WTC11 (cell line): Measurements from ENCODE around the gene YBEY. TPM values are rescaled to one million over a fixed set of nuclear protein-coding genes. Genes with fewer than 3 reads are reported as not detected.

Source experiments
- ARID4B ChIP-seq: sonication (generic); formaldehyde crosslinking; IDR thresholded peaks from 2 replicates; pipeline ENCODE4 v1.8.0; 2023; ENCODE audit warnings: missing genetic modification reagents, mild to moderate bottlenecking, borderline replicate concordance
- ATF1 ChIP-seq: sonication (generic); formaldehyde crosslinking; IDR thresholded peaks from 2 replicates; pipeline ENCODE4 v1.8.1; 2023; ENCODE audit warnings: mild to moderate bottlenecking, moderate library complexity, missing genetic modification reagents
- CREM ChIP-seq: sonication (generic); formaldehyde crosslinking; IDR thresholded peaks from 2 replicates; pipeline ENCODE4 v1.8.1; 2022; ENCODE audit warnings: mild to moderate bottlenecking, missing genetic modification reagents, moderate library complexity
- E2F1 ChIP-seq: sonication (generic); formaldehyde crosslinking; IDR thresholded peaks from 2 replicates; pipeline ENCODE4 v1.8.0; 2022; ENCODE audit warnings: mild to moderate bottlenecking, missing genetic modification reagents
- ELF4 ChIP-seq: sonication (generic); formaldehyde crosslinking; IDR thresholded peaks from 2 replicates; pipeline ENCODE4 v1.8.1; 2022; ENCODE audit warnings: low read depth, mild to moderate bottlenecking, moderate library complexity, missing genetic modification reagents
- ETV6 ChIP-seq: sonication (generic); formaldehyde crosslinking; IDR thresholded peaks from 2 replicates; pipeline ENCODE4 v1.8.1; 2022; ENCODE audit warnings: mild to moderate bottlenecking, missing genetic modification reagents
- FOXJ3 ChIP-seq: sonication (generic); formaldehyde crosslinking; IDR thresholded peaks from 2 replicates; pipeline ENCODE4 v1.9.0; 2021; ENCODE audit warnings: missing genetic modification reagents, mild to moderate bottlenecking, borderline replicate concordance
- GABPB1 ChIP-seq: sonication (generic); formaldehyde crosslinking; IDR thresholded peaks from 2 replicates; pipeline ENCODE4 v1.8.1; 2023; ENCODE audit warnings: mild to moderate bottlenecking, missing genetic modification reagents
- GRHL2 ChIP-seq: fragments of 250-450 bp; sonication (Bioruptor Pico); IDR thresholded peaks from 2 replicates; pipeline ENCODE4 v1.8.0; 2022; ENCODE audit warnings: mild to moderate bottlenecking, moderate library complexity; ENCODE audit not compliant: insufficient replicate concordance, severe bottlenecking
- GTF2I ChIP-seq: fragments of 250-450 bp; sonication (Bioruptor Pico); conservative IDR thresholded peaks from 2 replicates; pipeline ENCODE4 v1.4.0; 2021; ENCODE audit warnings: mild to moderate bottlenecking
- KAT7 ChIP-seq: sonication (generic); formaldehyde crosslinking; IDR thresholded peaks from 2 replicates; pipeline ENCODE4 v1.8.1; 2023; ENCODE audit warnings: missing genetic modification reagents, mild to moderate bottlenecking, borderline replicate concordance
- MAX ChIP-seq: sonication (generic); formaldehyde crosslinking; IDR thresholded peaks from 2 replicates; pipeline ENCODE4 v1.8.0; 2022; ENCODE audit warnings: mild to moderate bottlenecking, missing genetic modification reagents
- MYBL2 ChIP-seq: sonication (generic); formaldehyde crosslinking; IDR thresholded peaks from 2 replicates; pipeline ENCODE4 v1.8.1; 2023; ENCODE audit warnings: mild to moderate bottlenecking, moderate library complexity, missing genetic modification reagents
- NFATC4 ChIP-seq: fragments of 250-450 bp; sonication (Bioruptor Pico); IDR thresholded peaks from 2 replicates; pipeline ENCODE4 v1.9.0; 2021; ENCODE audit warnings: mild to moderate bottlenecking
- NFE2L1 ChIP-seq: sonication (generic); formaldehyde crosslinking; IDR thresholded peaks from 2 replicates; pipeline ENCODE4 v1.8.1; 2023; ENCODE audit warnings: missing genetic modification reagents
- NR1H2 ChIP-seq: sonication (generic); formaldehyde crosslinking; IDR thresholded peaks from 2 replicates; pipeline ENCODE4 v1.9.0; 2021; ENCODE audit warnings: mild to moderate bottlenecking, moderate library complexity, missing genetic modification reagents
- SMAD4 ChIP-seq: sonication (generic); formaldehyde crosslinking; IDR thresholded peaks from 2 replicates; pipeline ENCODE4 v1.8.0; 2022; ENCODE audit warnings: mild to moderate bottlenecking, missing genetic modification reagents
- ZNF121 ChIP-seq: sonication (generic); formaldehyde crosslinking; IDR thresholded peaks from 2 replicates; pipeline ENCODE4 v1.8.0; 2023; ENCODE audit warnings: missing genetic modification reagents
- ZNF219 ChIP-seq: sonication (generic); formaldehyde crosslinking; IDR thresholded peaks from 2 replicates; pipeline ENCODE4 v1.8.0; 2023; ENCODE audit warnings: missing genetic modification reagents, mild to moderate bottlenecking, borderline replicate concordance
- ZNF232 ChIP-seq: sonication (generic); formaldehyde crosslinking; IDR thresholded peaks from 2 replicates; pipeline ENCODE4 v1.8.0; 2022; ENCODE audit warnings: mild to moderate bottlenecking, missing genetic modification reagents
- ZNF263 ChIP-seq: sonication (generic); formaldehyde crosslinking; IDR thresholded peaks from 2 replicates; pipeline ENCODE4 v1.8.1; 2022; ENCODE audit warnings: low read depth, mild to moderate bottlenecking, moderate library complexity, missing genetic modification reagents
- ZNF423 ChIP-seq: fragments of 250-450 bp; sonication (Bioruptor Pico); IDR thresholded peaks from 2 replicates; pipeline ENCODE4 v2.1.2; 2022; ENCODE audit warnings: mild to moderate bottlenecking, moderate library complexity
- ZNF671 ChIP-seq: fragments of 250-450 bp; sonication (Bioruptor Pico); IDR thresholded peaks from 2 replicates; pipeline ENCODE4 v1.8.0; 2021; ENCODE audit warnings: mild to moderate bottlenecking
- total RNA-seq: library from RNA; stranded (reverse); gene quantifications from 3 replicates; pipeline ENCODE4 v1.2.3, GENCODE V29; 2021
- TF ChIP-seq, protein P1 (sequence below): sonication (generic); formaldehyde crosslinking; IDR thresholded peaks from 2 replicates; pipeline ENCODE4 v1.8.1; 2022; ENCODE audit warnings: low read depth, mild to moderate bottlenecking, moderate library complexity, missing genetic modification reagents, borderline replicate concordance
- TF ChIP-seq, protein P2 (sequence below): sonication (generic); formaldehyde crosslinking; IDR thresholded peaks from 2 replicates; pipeline ENCODE4 v1.8.0; 2022; ENCODE audit warnings: mild to moderate bottlenecking, missing genetic modification reagents
- TF ChIP-seq, protein P3 (sequence below): fragments of 250-450 bp; sonication (Bioruptor Pico); IDR thresholded peaks from 2 replicates; pipeline ENCODE4 v2.1.2; 2022; ENCODE audit warnings: mild to moderate bottlenecking, moderate library complexity
- TF ChIP-seq, protein P4 (sequence below): sonication (generic); formaldehyde crosslinking; IDR thresholded peaks from 2 replicates; pipeline ENCODE4 v1.8.0; 2023; ENCODE audit warnings: missing genetic modification reagents

The YBEY gene
- total RNA-seq, 1 experiment from 2014 or later = 27.4 TPM

DNA sequence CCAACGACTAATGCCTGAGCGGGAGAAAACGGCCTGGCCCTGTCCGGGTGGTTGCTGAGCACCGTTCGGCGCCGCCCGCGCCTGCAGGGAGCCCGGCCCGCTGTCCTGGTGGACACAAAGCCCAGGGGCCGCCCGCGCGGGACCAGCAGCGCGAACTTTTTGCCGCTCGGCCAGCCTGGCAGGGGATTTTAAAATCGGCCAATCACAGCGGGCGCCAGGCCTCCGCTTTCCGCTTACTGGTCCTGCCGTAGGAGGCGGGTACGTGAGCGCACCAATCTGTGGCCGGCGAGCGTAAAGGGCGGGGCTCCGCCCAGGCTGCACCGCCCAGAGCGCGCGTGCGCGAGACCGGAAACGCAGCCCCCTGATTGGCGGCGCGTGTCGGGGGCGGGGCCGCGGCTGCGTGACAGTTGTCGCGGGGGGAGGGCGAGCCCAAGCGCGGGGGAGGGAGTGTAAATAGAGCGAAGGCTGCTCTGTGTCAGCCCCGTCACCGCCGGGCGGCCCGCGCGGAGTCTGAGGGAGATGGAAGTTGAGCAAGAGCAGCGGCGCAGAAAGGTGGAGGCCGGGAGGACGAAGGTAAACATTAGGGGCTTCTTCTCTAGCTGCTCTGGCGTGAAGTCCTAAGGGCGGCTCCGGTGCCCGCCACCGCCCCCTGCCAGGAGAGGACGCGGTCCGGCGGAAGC lies 37.7 kb downstream of the YBEY start, which contains the start of the genes C21orf58 and PCNT (continued):
- TF ChIP-seq ARID4B (CRISPR knock-in tag) (peak; percentile 81; the same call in 1 of the 2 replicates), ZNF121 (CRISPR knock-in tag) (no peak), GRHL2 (CRISPR knock-in tag) (no peak), GTF2I (CRISPR knock-in tag) (no peak), CREM (CRISPR knock-in tag) (no peak), ZNF263 (CRISPR knock-in tag) (no peak), MYBL2 (peak; percentile 99), GABPB1 (CRISPR knock-in tag) (peak; percentile 83), KAT7 (no peak; the same call in 1 of the 2 replicates), ZNF232 (CRISPR knock-in tag) (0 out of 2 replicates have a peak, but pooled peaks have one; percentile 27), E2F1 (CRISPR knock-in tag) (peak; percentile 86), FOXJ3 (no peak), MAX (CRISPR knock-in tag) (peak; percentile 83), ATF1 (CRISPR knock-in tag) (no peak), SMAD4 (CRISPR knock-in tag) (no peak), ELF4 (no peak; the same call in 1 of the 2 replicates), ZNF219 (no peak; the same call in 1 of the 2 replicates), ZNF671 (CRISPR knock-in tag) (no peak), ZNF423 (CRISPR knock-in tag) (no peak), NR1H2 (CRISPR knock-in tag) (no peak), ETV6 (CRISPR knock-in tag) (no peak), NFATC4 (CRISPR knock-in tag) (no peak), NFE2L1 (CRISPR knock-in tag) (peak; percentile 34; the same call in 1 of the 2 replicates)
- TF ChIP-seq, protein P1, sequence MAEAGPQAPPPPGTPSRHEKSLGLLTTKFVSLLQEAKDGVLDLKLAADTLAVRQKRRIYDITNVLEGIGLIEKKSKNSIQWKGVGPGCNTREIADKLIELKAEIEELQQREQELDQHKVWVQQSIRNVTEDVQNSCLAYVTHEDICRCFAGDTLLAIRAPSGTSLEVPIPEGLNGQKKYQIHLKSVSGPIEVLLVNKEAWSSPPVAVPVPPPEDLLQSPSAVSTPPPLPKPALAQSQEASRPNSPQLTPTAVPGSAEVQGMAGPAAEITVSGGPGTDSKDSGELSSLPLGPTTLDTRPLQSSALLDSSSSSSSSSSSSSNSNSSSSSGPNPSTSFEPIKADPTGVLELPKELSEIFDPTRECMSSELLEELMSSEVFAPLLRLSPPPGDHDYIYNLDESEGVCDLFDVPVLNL (CRISPR knock-in tag) = peak; percentile 97
- TF ChIP-seq, protein P2, sequence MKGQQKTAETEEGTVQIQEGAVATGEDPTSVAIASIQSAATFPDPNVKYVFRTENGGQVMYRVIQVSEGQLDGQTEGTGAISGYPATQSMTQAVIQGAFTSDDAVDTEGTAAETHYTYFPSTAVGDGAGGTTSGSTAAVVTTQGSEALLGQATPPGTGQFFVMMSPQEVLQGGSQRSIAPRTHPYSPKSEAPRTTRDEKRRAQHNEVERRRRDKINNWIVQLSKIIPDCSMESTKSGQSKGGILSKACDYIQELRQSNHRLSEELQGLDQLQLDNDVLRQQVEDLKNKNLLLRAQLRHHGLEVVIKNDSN = peak; percentile 47; the same call in 1 of the 2 replicates
- TF ChIP-seq, protein P3, sequence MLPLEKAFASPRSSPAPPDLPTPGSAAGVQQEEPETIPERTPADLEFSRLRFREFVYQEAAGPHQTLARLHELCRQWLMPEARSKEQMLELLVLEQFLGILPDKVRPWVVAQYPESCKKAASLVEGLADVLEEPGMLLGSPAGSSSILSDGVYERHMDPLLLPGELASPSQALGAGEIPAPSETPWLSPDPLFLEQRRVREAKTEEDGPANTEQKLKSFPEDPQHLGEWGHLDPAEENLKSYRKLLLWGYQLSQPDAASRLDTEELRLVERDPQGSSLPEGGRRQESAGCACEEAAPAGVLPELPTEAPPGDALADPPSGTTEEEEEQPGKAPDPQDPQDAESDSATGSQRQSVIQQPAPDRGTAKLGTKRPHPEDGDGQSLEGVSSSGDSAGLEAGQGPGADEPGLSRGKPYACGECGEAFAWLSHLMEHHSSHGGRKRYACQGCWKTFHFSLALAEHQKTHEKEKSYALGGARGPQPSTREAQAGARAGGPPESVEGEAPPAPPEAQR (CRISPR knock-in tag) = no peak
- TF ChIP-seq, protein P4, sequence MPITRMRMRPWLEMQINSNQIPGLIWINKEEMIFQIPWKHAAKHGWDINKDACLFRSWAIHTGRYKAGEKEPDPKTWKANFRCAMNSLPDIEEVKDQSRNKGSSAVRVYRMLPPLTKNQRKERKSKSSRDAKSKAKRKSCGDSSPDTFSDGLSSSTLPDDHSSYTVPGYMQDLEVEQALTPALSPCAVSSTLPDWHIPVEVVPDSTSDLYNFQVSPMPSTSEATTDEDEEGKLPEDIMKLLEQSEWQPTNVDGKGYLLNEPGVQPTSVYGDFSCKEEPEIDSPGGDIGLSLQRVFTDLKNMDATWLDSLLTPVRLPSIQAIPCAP (CRISPR knock-in tag) = no peak
